CD4-positive, alpha-beta T cell treated with Interleukin-6 at 100 ng/mL for 8 hours (primary cell): ENCODE data around the gene SLC28A2.
"Not testable (repeated sequence)": the region's sequence is repeated elsewhere in the genome, so short reads cannot be mapped to it uniquely, and the experiment has no call there.

Source experiments
- DNase-seq: peaks from one replicate; pipeline ENCODE4 v3.0.0-alpha.2; 2020; ENCODE audit warnings: mixed read lengths, low spot score

The SLC28A2 gene

DNA sequence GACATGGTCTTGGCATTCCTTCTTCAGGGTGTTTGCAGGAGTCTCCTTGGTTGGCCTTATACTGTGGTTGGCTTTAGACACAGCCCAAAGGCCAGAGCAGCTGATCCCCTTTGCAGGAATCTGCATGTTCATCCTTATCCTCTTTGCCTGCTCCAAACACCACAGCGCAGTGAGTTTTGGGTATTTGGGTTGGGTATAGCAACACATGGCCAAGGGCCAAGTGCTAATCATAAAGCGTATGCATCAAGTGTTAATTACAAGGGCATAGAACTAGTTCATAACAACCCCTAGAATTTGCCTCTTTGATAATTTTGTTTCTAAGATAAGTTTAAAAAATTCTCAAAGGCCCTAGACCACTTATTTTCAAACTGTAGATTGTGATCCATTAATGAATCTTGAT is 11.8 kb downstream of the SLC28A2 start:
- no peak for DNase-seq

DNA sequence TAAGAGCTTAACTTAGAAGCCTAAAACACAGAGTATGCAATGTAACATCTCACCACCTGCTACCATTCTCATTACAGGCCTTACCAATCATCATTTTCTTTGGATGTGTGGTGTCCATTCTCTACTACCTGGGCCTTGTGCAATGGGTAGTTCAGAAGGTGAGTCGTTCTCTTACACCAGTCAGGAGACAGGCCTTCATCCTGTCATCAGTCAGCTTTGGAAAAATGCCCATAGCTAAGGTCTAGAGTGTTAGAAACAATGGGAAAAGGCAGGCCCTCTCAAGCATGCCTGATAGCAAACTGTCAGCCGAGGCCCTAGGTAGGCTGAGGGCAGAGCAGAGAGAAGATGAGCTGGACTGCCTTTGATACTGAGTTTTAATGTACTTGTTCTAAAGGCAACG is 13.5 kb downstream of the SLC28A2 start:
- DNase-seq: no peak

GRCh38 chr15:45268135-45268534 is 16.1 kb downstream of the SLC28A2 start:
- DNase-seq: no peak

GRCh38 chr15:45274636-45275380 is 22.8 kb downstream of the SLC28A2 start:
- no peak for DNase-seq

GRCh38 chr15:45276831-45277230 is 24.8 kb downstream of the SLC28A2 start:
- peak; percentile 37 for DNase-seq

- peak; percentile 97 for DNase-seq
Observed at GRCh38 chr15:45279024-45279698, 27.1 kb downstream of the SLC28A2 start.

DNA sequence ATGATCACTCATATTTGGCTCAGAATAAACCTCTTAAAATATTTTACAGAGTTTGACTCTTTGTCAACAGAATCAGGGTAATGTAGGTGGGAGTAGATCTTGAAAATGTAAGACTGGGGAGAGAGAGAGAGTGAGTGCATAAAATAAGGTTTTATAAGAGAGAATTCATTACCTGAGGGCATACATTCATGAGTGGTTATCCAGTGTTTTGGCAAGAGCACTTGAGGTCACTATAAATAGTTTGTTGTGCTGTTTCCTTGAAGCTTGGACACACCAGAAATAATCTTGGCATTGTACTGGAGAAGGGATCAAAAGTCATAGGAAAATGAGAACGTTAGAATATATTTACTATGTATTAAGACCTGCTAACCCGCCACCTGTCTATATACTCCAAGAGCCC is 33.4 kb downstream of the SLC28A2 start:
- DNase-seq: no peak

GRCh38 chr15:45287390-45287956 is 35.4 kb downstream of the SLC28A2 start:
- DNase-seq: no peak

DNA sequence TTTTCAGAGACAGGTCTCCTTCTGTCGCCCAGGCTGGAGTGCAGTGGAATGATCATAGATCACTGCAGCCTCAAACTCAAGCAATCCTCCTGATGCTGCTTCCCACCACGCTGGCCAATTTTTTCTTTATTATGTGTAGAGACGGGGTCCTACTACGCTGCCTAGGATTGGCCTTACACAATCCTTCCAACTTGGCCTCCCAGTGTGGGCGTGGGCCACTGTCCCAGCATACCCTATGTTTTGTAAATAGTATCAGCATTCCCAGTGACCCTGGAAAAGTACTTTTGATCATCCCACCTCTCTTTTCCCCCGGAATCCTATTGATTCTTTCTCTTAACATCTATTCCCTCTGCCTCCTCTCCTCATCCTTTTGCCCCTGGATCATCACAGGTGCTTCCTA is 36.9 kb downstream of the SLC28A2 start:
- DNase-seq: no peak

DNA sequence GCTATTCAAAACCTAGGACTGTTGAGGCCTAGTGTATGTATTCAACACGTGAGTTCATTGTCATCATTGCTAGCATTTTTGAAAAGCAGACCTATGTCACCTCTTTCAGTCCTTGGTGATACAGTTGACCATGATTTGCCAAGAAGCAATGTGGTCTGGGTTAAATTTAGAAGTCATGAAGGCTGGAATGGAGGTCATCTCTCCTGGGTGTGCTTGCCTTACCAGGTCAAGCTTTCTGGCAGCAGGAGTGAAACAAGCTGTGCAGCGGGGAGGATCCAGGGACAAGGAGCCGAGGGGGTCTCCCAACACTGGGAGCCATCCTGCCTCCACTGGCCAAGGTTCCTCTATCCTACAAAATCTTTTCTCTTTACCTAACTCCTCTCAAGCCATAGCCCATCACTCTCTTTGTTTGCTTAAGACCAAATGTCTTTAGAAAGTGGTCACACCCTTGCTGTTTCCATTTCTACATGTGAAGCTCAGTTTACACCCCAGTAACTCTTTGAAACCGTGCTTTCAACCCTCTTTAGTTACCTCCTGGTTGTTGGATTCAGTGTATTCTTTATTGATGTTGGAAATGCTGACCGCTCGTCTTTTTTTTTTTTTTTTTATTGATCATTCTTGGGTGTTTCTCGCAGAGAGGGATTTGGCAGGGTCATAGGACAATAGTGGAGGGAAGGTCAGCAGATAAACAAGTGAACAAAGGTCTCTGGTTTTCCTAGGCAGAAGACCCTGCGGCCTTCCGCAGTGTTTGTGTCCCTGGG is 40.0 kb downstream of the SLC28A2 start:
- DNase-seq: no peak

GRCh38 chr15:45293326-45293725 is 41.3 kb downstream of the SLC28A2 start:
- not testable (repeated sequence) for DNase-seq

DNA sequence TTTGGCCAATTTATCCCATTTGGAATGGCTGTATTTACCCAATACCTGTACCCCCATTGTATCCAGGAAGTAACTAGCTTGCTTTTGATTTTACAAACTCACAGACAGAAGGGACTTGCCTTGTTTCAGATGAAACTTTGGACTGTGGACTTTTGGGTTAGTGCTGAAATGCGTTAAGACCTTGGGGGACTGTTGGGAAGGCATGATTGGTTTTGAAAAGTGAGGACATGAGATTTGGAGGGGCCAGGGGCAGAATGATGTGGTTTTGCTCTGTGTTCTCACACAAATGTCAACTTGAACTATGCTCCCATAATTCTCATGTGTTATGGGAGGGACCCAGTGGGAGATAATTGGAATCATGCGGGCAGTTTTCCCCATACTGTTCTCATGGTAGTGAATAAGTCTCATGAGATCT is 46.9 kb downstream of the SLC28A2 start:
- not testable (repeated sequence) for DNase-seq

DNA sequence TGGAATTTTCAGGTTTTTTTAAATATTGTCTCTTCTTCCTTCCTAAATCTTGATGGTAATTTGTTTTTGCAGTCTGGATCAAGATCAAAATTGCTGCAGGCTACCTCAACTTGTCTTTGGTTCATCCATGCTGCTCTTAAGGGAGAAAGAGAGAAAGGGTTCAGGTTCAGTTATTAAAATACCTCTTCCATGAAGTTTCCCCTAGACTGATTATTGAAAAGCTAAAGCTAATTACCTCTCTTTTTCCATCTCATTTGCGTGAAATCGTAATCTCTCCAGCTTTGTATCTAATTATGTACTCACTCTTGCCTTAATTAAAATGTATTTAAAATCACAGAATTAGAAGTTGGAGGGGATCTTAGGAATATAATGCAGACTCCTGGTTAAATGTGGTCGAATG is 52.7 kb downstream of the SLC28A2 start:
- DNase-seq: no peak

- DNase-seq: no peak
Observed at GRCh38 chr15:45306105-45306504, 54.1 kb downstream of the SLC28A2 start.

DNA sequence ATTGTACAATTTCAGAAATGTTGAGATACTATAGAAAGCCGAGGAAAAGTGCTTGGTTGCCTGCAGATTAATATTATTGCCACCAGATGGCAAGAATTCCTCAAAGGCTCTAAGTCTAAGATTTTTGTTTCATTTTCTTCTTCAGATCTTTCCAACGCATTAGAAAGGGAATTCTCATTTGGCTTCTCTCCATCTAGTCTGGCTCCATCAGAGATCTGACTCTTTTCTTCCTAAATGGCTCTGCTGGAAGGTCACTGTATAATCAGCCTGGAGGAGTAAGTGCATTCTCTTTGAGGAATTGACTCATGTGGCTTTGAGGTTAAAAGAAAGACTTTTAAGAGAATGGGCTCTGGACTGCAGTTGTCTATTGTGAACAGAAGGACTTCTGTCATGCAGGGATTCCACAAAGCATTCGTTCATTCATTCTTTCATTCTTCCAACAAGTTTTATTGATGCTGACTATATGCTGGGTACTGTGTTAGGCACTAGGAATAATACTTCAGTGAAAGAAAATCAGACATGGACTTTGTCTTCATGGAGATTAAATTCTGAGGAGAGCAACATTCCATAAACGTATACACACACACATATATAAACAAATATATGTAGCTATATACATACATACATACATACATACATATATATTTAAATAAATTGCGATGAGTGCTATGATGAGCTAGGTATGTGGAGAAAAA is 55.3 kb downstream of the SLC28A2 start:
- no peak for DNase-seq

DNA sequence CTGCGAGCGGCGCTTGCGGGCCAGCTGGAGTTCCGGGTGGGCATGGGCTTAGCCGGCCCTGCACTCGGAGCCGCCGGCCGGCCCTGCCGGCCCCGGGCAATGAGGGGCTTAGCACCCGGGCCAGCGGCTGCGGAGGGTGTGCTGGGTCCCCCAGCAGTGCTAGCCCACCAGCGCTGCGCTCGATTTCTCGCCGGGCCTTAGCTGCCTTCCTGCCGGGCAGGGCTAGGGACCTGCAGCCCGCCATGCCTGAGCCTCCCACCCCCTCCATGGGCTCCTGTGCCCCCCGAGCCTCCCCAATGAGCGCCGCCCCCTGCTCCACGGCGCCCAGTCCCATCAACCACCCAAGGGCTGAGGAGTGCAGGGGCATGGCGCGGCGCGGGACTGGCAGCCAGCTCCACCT is 62.1 kb downstream of the SLC28A2 start:
- DNase-seq: not testable (repeated sequence)

- no peak for DNase-seq
Observed at GRCh38 chr15:45314960-45315359, 62.9 kb downstream of the SLC28A2 start.

- no peak for DNase-seq
Observed at GRCh38 chr15:45319472-45320214, 67.6 kb downstream of the SLC28A2 start.

DNA sequence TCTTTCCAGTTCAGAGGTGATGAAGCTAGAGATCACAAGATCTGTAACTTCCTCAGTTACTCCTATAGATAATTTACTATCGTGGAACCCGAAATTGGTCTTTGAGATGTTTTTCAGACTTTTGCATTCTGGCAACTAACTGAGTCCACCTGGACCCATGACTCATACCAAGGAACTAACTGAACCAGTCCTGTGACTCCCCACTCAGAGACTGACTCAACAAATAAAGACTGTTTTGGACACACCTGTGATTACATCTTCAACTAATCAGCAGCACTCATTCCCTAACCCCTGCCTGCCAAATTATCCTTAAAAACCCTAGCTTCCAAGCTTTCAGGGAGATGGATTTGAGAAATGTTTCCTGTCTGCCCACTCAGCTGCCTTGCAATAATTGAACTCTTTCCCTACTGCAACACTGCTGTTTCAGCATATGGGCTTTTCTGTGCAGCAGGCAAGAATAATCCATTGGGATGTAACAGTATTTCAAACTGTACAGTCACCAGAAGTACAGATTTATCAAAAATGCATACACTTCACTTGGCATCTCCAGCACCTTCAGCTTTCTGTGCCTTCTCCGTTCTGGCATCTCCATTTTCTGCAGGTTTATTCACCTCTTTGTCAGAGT is 68.7 kb downstream of the SLC28A2 start:
- DNase-seq: no peak

- no peak for DNase-seq
Observed at GRCh38 chr15:45326280-45326679, 74.2 kb downstream of the SLC28A2 start.

GRCh38 chr15:45326741-45327140 is 74.7 kb downstream of the SLC28A2 start:
- no peak for DNase-seq
